Fibroblast of villous mesenchyme (primary cell): ENCODE results near the gene MAST4. TPM values are rescaled to one million over a fixed set of nuclear protein-coding genes. Genes with fewer than 3 reads are reported as not detected.

ENCODE experiments used
- DNase-seq: peaks from one replicate; pipeline ENCODE4 v3.0.0-alpha.2; 2010; ENCODE audit warnings: low read depth
- H3K4me3 ChIP-seq: 2 replicates; pipeline ENCODE4 v1.5.1; 2011; ENCODE audit warnings: low read depth, mild to moderate bottlenecking, low read length
- CTCF ChIP-seq: IDR thresholded peaks from 2 replicates; pipeline ENCODE4 v1.5.1; 2012; ENCODE audit warnings: low read depth, mild to moderate bottlenecking, low read length; ENCODE audit not compliant: insufficient read depth
- total RNA-seq: library from RNA; depleted of rRNA; stranded (reverse); fragments of >200 nt; gene quantifications from 2 replicates; pipeline ENCODE4 v1.2.3, GENCODE V29; 2012

Gene MAST4
- total RNA-seq, 1 donor: 8.2 TPM

- no peak for DNase-seq
- TF ChIP-seq CTCF: no peak
- no peak overlapping the region for H3K4me3 ChIP-seq
Measured at GRCh38 chr5:66642538-66642937, 46.3 kb downstream of the MAST4 start.

GRCh38 chr5:66643387-66643786 lies 47.2 kb downstream of the MAST4 start:
- no peak overlapping the region for H3K4me3 ChIP-seq
- peak; percentile 11 for DNase-seq
- no peak for TF ChIP-seq CTCF

- H3K4me3 ChIP-seq: no peak overlapping the region
- no peak for TF ChIP-seq CTCF
- no peak for DNase-seq
Measured at GRCh38 chr5:66644111-66644510, 47.9 kb downstream of the MAST4 start.

- H3K4me3 ChIP-seq: no peak overlapping the region
- TF ChIP-seq CTCF: no peak
- no peak for DNase-seq
Measured at GRCh38 chr5:66645039-66645438, 48.8 kb downstream of the MAST4 start.

- H3K4me3 ChIP-seq: no peak overlapping the region
- no peak for TF ChIP-seq CTCF
- no peak for DNase-seq
Measured at GRCh38 chr5:66646570-66646969, 50.4 kb downstream of the MAST4 start.

GRCh38 chr5:66647146-66647856 lies 51.1 kb downstream of the MAST4 start:
- DNase-seq: no peak
- H3K4me3 ChIP-seq: no peak overlapping the region
- no peak for TF ChIP-seq CTCF

GRCh38 chr5:66652818-66653217 lies 56.6 kb downstream of the MAST4 start:
- TF ChIP-seq CTCF: no peak
- no peak overlapping the region for H3K4me3 ChIP-seq
- no peak for DNase-seq
